Measurements from ENCODE around the gene PKP3. TPM values are rescaled to one million over a fixed set of nuclear protein-coding genes. Genes with fewer than 3 reads are reported as not detected.
A peak's percentile ranks its signal among the peaks of the same experiment; 100 is the strongest.

Gene PKP3
- total and polyA plus RNA-seq, 9 of the 15 experiments (the other 6 are each of a cell fraction or from before 2014, with no cell fraction given) = 0.11 to 110 (median 30.7) TPM

- DNase-seq (ENCODE audit: extremely low read depth in 1 of 4, low spot score in 3 of 4) (peak in 3 of 4 experiments; percentile 37 to 83 (median 82)), FAIRE-seq (no peak), ATAC-seq (peak; percentile 50)
- ChIA-PET POLR2A (interaction anchor here (0.5 to 0.6 kb wide), 2 partner anchors 29 to 297 kb away, joined by 3 read pairs; no protein-coding TSS in a partner anchor), CTCF (ENCODE audit: low intra/inter-chr PET ratio) (no interaction called here)
- peak overlapping the region; percentile 41 to 86; a peak in 3 of 4 replicates for H3K9ac ChIP-seq (ENCODE audit: insufficient read depth in 1 of 2, low read depth in 2 of 2, low read length in 2 of 2)
- H2AFZ ChIP-seq (ENCODE audit: low read depth, low read length) = peak overlapping the region; percentile 83
- H3K9me1 ChIP-seq (ENCODE audit: control insufficient read depth, insufficient read depth, low read length) = no peaks in the 10 kb centered on the region
- peak overlapping the region; percentile 76 for H3K4me2 ChIP-seq (ENCODE audit: insufficient read depth, low read length)
- peak overlapping the region; percentile 23; the same call in 1 of the 2 replicates for H3K4me3 ChIP-seq
- BruUV-seq (replicated peaks) = no TSS peak
- intact Hi-C loops (cut with micrococcal nuclease) = no loop called here
- H3K36me3 ChIP-seq (ENCODE audit: control insufficient read depth, insufficient read depth, low read length) = peaks cover 19% of the 10 kb centered on the region; the same call in 2 of the 3 replicates
- H3K27ac ChIP-seq (ENCODE audit: extremely low read depth, low read depth, low read length) = no peak overlapping the region; the same call in 2 of the 3 replicates
- peaks cover 10 to 60% of the 10 kb centered on the region in 2 experiments for H3K4me1 ChIP-seq (replicated peaks in 1 of 2; ENCODE audit: control insufficient read depth in 2 of 2, insufficient read depth in 2 of 2, low read length in 2 of 2)
- H3K9me3 ChIP-seq (replicated peaks; ENCODE audit: control insufficient read depth, insufficient read depth, low read depth, low read length) = peaks cover 5% of the 10 kb centered on the region
- H3K27me3 ChIP-seq (ENCODE audit: control insufficient read depth in 2 of 2, insufficient read depth in 2 of 2, low read length in 2 of 2) = peaks cover 0 to 4% of the 10 kb centered on the region in 2 experiments; a peak in 2 of 5 replicates
- no peaks in the 10 kb centered on the region for H4K20me1 ChIP-seq (replicated peaks; ENCODE audit: control insufficient read depth, insufficient read depth, low read length)
- peaks cover 10% of the 10 kb centered on the region for H3K79me2 ChIP-seq (ENCODE audit: control insufficient read depth, insufficient read depth, low read length)
- WGBS (ENCODE audit: insufficient coverage, low coverage, missing lambda C conversion rate) = 17% methylated on average over 21 of the region's 61 CpGs
- in situ Hi-C loops (cut with MboI) = loop anchor here (10.0 kb wide), 1 partner anchor 154 kb away; no protein-coding TSS in a partner anchor
- no peak for TF ChIP-seq BRD9 (IDR thresholded peaks at IDR 0.05; ENCODE audit: low read depth, partially characterized antibody)
- TF ChIP-seq REST (IDR thresholded peaks at IDR 0.05; ENCODE audit: borderline replicate concordance) = peak; percentile 50
- TF ChIP-seq REST (CRISPR knock-in tag; IDR thresholded peaks at IDR 0.05; ENCODE audit: low read depth) = no peak
- no peak for TF ChIP-seq ZNF445 (CRISPR knock-in tag; IDR thresholded peaks at IDR 0.05; ENCODE audit: low read depth)
- TF ChIP-seq E4F1 (CRISPR knock-in tag; IDR thresholded peaks at IDR 0.05; ENCODE audit: borderline replicate concordance) = no peak
- no peak for TF ChIP-seq ZNF76 (CRISPR knock-in tag; IDR thresholded peaks at IDR 0.05; ENCODE audit: borderline replicate concordance)
- peak; percentile 56; the same call in 1 of the 2 replicates for TF ChIP-seq TFAP4 (CRISPR knock-in tag; IDR thresholded peaks at IDR 0.05; ENCODE audit: borderline replicate concordance)
- no peak for TF ChIP-seq ZNF785 (CRISPR knock-in tag; IDR thresholded peaks at IDR 0.05)
These were observed 25.3 kb upstream of the PKP3 start for GRCh38 chr11:368414-369335.

Data from K562 (cell line).